Karpas-422 (cell line): ENCODE measurements around the gene SLC7A4. TPM values are rescaled to one million over a fixed set of nuclear protein-coding genes. Genes with fewer than 3 reads are reported as not detected.

ENCODE experiments used
- DNase-seq: peaks from one replicate; pipeline ENCODE4 v3.0.0-alpha.2; 2015
- H2AFZ ChIP-seq: fragments of 200-600 bp; sonication (generic); 2 replicates; pipeline ENCODE4 v1.6.1; 2014; ENCODE audit warnings: antibody characterized with exemption, low read length, mixed read lengths
- H3K27ac ChIP-seq: fragments of 200-600 bp; sonication (generic); 2 replicates; pipeline ENCODE4 v1.5.1; 2014; ENCODE audit warnings: mild to moderate bottlenecking, low read length, moderate library complexity
- H3K27me3 ChIP-seq: fragments of 200-600 bp; sonication (generic); 2 replicates; pipeline ENCODE4 v1.6.1; 2014; ENCODE audit warnings: low read length, mixed read lengths
- H3K36me3 ChIP-seq: fragments of 200-600 bp; sonication (generic); 2 replicates; pipeline ENCODE4 v1.6.1; 2014; ENCODE audit warnings: low read length, mixed read lengths; ENCODE audit not compliant: insufficient read depth
- H3K4me1 ChIP-seq: fragments of 200-600 bp; sonication (generic); 2 replicates; pipeline ENCODE4 v1.6.1; 2014; ENCODE audit warnings: mild to moderate bottlenecking, low read length, mixed read lengths
- H3K4me2 ChIP-seq: fragments of 200-600 bp; sonication (generic); 2 replicates; pipeline ENCODE4 v1.6.1; 2014; ENCODE audit warnings: low read length, low read depth, mild to moderate bottlenecking; ENCODE audit not compliant: poor library complexity, severe bottlenecking
- H3K4me3 ChIP-seq: fragments of 200-600 bp; sonication (generic); 2 replicates; pipeline ENCODE4 v1.5.1; 2014; ENCODE audit warnings: mild to moderate bottlenecking, antibody characterized with exemption, low read length, mixed read lengths
- H3K79me2 ChIP-seq: fragments of 200-600 bp; sonication (generic); 2 replicates; pipeline ENCODE4 v1.6.1; 2014; ENCODE audit warnings: mild to moderate bottlenecking, low read length, mixed read lengths
- H3K9ac ChIP-seq: fragments of 200-600 bp; sonication (generic); 2 replicates; pipeline ENCODE4 v1.6.0; 2014; ENCODE audit warnings: low read length
- H3K9me2 ChIP-seq: fragments of 200-600 bp; sonication (generic), shearing (Covaris generic); replicated peaks from 2 replicates; pipeline ENCODE4 v1.6.0; 2014; ENCODE audit warnings: mild to moderate bottlenecking, low read length, moderate library complexity; ENCODE audit not compliant: insufficient read depth
- H3K9me3 ChIP-seq: fragments of 300-700, 200-600 bp; sonication (generic); 2 replicates; pipeline ENCODE4 v1.6.1; 2014; ENCODE audit warnings: low read length, mixed read lengths
- H4K20me1 ChIP-seq: fragments of 200-600 bp; sonication (generic); 2 replicates; pipeline ENCODE4 v1.6.1; 2014; ENCODE audit warnings: mild to moderate bottlenecking, antibody characterized with exemption, low read length, low read depth; ENCODE audit not compliant: insufficient read depth
- total RNA-seq: library from RNA; depleted of rRNA; stranded (reverse); fragments of >200 nt; shearing (Covaris generic); gene quantifications from 2 replicates; pipeline ENCODE4 v1.2.3, GENCODE V29; 2014; ENCODE audit warnings: low replicate concordance

Gene SLC7A4
- total RNA-seq, 1 experiment from 2014 or later = not detected

DNA sequence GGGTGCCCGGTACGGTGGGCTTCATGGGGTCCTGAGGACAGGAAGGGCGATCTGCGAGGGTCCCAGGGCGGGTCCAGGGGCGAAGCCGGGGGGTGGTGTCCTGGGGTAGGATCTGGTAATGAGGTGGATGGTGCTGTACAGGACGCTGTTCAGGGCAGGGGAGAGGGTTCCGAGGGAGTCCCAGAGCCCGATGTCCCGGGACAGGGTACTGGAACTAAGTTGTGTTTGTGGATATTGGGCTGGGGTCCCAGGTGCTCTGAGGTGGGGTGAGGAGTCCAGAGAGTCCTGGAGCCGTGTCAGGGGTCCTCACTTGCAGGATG, 49.8 kb downstream of the SLC7A4 start:
- Histone ChIP-seq H3K9me3 (no peaks in the 10 kb centered on the region), H3K4me3 (peak overlapping the region; percentile 96), H3K9me2 (no peaks in the 10 kb centered on the region), H4K20me1 (no peaks in the 10 kb centered on the region), H3K79me2 (peaks cover 28% of the 10 kb centered on the region), H3K36me3 (peaks cover 4% of the 10 kb centered on the region; the same call in 1 of the 2 replicates), H3K4me2 (peak overlapping the region; percentile 92), H3K4me1 (peaks cover 32% of the 10 kb centered on the region), H3K9ac (peak overlapping the region; percentile 98), H3K27ac (no peak overlapping the region), H3K27me3 (no peaks in the 10 kb centered on the region), H2AFZ (peak overlapping the region; percentile 81)
- DNase-seq = no peak

DNA sequence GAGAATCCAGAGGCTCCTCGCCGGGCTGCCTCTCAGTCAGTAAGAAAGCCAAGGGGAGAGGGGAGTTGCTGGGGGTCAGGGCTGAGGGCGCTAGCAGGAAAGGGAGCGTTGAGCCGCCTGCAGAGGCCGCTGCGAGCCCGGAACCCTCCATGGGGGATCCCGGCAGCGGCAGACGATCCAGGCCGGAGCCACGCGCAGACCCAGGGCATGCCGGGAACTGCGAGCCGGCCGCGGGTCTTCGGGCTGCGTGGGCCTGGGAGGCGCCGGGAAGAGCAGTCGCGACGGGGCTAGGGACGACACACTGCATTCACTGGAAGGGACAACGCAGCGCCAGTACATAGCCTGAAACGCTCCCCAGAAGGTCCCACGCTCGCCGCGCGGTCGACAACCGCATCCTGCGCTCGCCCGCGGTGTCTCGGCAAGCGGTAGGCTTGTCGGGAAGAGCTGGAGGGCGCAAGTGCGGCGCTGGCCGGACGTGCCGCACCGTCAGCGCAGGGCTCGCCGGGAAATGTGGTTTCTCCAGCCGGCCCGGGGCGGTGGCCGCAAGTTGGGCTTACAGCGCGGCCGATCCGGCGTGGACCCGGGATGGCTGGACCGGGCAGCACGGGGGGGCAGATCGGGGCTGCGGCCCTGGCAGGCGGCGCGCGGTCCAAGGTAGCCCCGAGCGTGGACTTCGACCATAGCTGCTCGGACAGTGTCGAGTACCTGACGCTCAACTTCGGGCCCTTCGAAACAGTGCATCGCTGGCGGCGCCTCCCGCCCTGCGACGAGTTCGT, 50.4 kb downstream of the SLC7A4 start, which contains the start of gene LZTR1:
Gene LZTR1, plus strand, starts transcription at position 511 of the 776 bp plus-strand sequence. Its CDS starts 75 bp downstream, at position 586.
- Histone ChIP-seq H3K4me1 (peaks cover 32% of the 10 kb centered on the region), H3K79me2 (peaks cover 28% of the 10 kb centered on the region), H3K36me3 (peaks cover 4% of the 10 kb centered on the region; the same call in 1 of the 2 replicates), H3K9me2 (no peaks in the 10 kb centered on the region), H3K9ac (peak within 1 kb of the TSS; percentile 98), H3K9me3 (no peaks in the 10 kb centered on the region), H3K27ac (peak within 1 kb of the TSS; percentile 59), H3K4me2 (peak within 1 kb of the TSS; percentile 92), H3K4me3 (peak within 1 kb of the TSS; percentile 96), H2AFZ (peak within 1 kb of the TSS; percentile 81), H3K27me3 (no peaks in the 10 kb centered on the region), H4K20me1 (no peaks in the 10 kb centered on the region)
- peak; percentile 92 for DNase-seq

DNA sequence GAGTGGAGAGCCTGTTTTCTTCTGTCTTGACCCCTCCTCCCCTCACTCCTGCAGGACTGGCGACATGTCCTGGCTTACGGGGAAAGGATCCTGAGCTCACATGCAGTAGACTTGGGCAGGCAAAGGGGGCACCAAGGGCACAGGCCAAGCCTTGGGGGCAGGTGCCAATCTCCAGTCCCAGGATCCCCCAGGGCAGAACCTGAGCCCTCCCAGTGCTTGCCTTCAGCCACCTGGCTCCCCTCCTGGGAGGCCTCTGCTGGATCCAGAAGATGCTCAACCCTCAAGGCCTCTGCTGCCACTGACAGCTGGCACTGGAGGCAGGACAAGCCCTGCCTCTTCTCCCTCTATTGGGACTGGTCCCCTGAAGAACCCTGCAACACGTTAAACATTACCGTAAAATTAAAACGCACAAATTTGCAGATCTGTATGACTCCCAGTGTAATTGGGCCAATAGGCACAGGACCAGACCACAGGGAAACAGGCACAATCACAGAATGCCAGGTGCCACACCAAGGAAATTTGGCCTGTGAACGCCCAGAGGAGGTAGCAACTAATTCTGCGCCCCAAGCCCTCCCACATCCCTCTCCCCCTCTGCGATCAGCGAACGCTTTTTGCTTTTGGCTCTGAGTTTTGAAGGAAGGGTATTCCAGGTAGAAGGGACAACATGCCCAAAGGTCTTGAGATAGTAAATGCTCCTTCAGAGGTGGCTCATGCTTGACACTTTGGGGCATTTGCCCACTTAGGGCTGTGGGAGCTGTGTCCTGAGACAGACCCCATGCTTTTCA, 51.2 kb downstream of the SLC7A4 start:
- no peaks in the 10 kb centered on the region for H3K9me2 ChIP-seq
- H3K4me2 ChIP-seq = peak overlapping the region; percentile 92
- peak overlapping the region; percentile 96 for H3K4me3 ChIP-seq

DNA sequence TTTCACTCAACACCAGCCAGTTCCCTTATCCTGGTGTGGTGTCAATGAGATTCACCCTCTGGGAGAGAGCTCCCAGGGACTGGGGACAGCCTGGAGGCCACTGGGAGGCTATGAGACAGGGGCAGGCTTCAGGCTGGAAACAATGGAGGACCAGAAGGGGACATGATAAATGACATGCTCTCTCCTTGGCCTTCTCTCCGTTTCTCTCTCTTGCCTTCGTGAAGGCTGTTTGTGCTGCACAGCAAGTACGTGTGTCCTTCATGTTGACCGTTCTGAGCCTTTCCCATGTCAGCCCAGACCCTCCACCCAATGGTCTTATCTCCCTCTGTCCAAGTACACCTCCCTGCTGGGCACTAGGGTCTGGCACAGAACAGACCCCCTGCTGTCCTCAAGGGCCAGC, 51.8 kb downstream of the SLC7A4 start:
- Histone ChIP-seq H2AFZ (no peak overlapping the region), H3K4me2 (peak overlapping the region; percentile 92), H3K4me3 (peak overlapping the region; percentile 96), H3K9me3 (no peaks in the 10 kb centered on the region), H3K9ac (peak overlapping the region; percentile 98; the same call in 1 of the 2 replicates), H3K4me1 (peaks cover 32% of the 10 kb centered on the region), H4K20me1 (no peaks in the 10 kb centered on the region), H3K36me3 (no peaks in the 10 kb centered on the region), H3K9me2 (no peaks in the 10 kb centered on the region), H3K27me3 (no peaks in the 10 kb centered on the region), H3K79me2 (peaks cover 28% of the 10 kb centered on the region), H3K27ac (no peak overlapping the region)
- no peak for DNase-seq

More for the DNA sequence above, 51.2 kb downstream of the SLC7A4 start:
- H3K4me1 ChIP-seq = peaks cover 32% of the 10 kb centered on the region
- H3K9me3 ChIP-seq = no peaks in the 10 kb centered on the region
- 0 out of 2 replicates have a peak overlapping the region, but pooled peaks have one; percentile 42 for H2AFZ ChIP-seq
- peak overlapping the region; percentile 98 for H3K9ac ChIP-seq
- H3K36me3 ChIP-seq = peaks cover 2% of the 10 kb centered on the region; the same call in 1 of the 2 replicates
- H4K20me1 ChIP-seq = no peaks in the 10 kb centered on the region
- no peaks in the 10 kb centered on the region for H3K27me3 ChIP-seq
- H3K27ac ChIP-seq = peak overlapping the region; percentile 59
- peaks cover 28% of the 10 kb centered on the region for H3K79me2 ChIP-seq
- peak; percentile 66 for DNase-seq

DNA sequence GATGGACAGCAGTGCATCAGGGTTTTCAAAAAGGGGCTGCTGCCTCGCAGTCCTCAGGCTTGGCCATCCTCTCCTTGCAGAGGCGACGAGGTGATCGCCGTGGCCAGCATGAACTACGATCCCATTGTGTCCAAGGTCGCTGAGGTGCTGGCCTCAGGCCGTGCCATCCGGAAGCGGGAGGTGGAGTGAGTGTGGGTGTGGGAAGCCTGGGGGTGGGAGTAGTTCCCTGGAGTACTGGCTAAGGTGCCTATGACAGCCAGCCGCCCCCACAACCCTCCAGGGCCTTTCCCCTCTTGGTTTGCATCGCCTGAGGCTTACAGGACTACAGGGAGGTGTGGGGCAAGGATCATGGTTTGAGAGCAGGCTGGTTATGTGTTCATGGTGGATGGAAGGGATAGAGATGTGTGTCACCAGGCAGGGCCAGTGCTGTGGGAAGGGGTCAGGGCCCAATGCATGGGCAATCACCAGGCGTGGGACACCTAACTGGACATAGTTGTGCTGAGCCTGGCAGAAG, 52.4 kb downstream of the SLC7A4 start:
- Histone ChIP-seq H3K9ac (peak overlapping the region; percentile 45; the same call in 1 of the 2 replicates), H3K4me2 (peak overlapping the region; percentile 48), H3K9me2 (no peaks in the 10 kb centered on the region), H3K9me3 (no peaks in the 10 kb centered on the region), H3K27me3 (no peaks in the 10 kb centered on the region), H3K79me2 (peaks cover 28% of the 10 kb centered on the region), H4K20me1 (no peaks in the 10 kb centered on the region), H3K36me3 (no peaks in the 10 kb centered on the region), H3K27ac (no peak overlapping the region), H3K4me3 (peak overlapping the region; percentile 45; the same call in 1 of the 2 replicates), H2AFZ (no peak overlapping the region), H3K4me1 (peaks cover 32% of the 10 kb centered on the region)
- DNase-seq = no peak

DNA sequence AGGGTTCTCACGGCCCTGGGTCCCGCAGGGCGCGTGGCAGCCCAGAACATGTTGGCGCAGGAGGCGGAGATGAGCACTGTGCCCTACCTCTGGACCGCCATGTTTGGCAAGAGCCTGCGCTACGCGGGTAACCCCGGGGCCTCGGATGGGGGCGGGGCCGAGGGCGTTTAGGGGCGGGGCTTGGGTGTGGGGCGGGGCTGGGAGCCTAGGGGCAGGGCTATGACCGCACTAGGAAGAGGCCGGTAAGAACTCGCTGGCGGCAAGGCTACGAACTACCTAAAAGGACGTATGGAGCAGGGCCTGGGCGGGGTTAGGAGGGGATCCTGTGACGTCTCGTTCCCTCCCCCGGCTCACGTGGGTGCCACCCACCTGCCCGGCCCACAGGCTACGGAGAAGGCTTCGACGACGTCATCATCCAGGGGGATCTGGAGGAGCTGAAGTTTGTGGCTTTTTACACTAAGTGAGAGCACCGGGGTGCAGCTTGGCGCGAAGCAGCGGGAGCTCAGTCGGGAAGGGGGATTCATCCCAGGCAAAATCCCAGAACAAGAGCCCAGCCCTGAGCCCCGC, 53.0 kb downstream of the SLC7A4 start:
- H3K9me3 ChIP-seq = no peaks in the 10 kb centered on the region
- H3K27ac ChIP-seq = no peak overlapping the region
- H3K4me3 ChIP-seq = peak overlapping the region; percentile 45; the same call in 1 of the 2 replicates
- DNase-seq = peak; percentile 97
- peak overlapping the region; percentile 48 for H3K4me2 ChIP-seq
- no peaks in the 10 kb centered on the region for H3K36me3 ChIP-seq
- H3K4me1 ChIP-seq = peaks cover 32% of the 10 kb centered on the region
- peak overlapping the region; percentile 80 for H2AFZ ChIP-seq
- H3K9ac ChIP-seq = peak overlapping the region; percentile 45; the same call in 1 of the 2 replicates
- H3K9me2 ChIP-seq = no peaks in the 10 kb centered on the region
- peaks cover 28% of the 10 kb centered on the region for H3K79me2 ChIP-seq
- no peaks in the 10 kb centered on the region for H4K20me1 ChIP-seq
- no peaks in the 10 kb centered on the region for H3K27me3 ChIP-seq
